HG03135 (cell line): ENCODE data around the gene DLX3.

ENCODE experiments used
- ATAC-seq: cut with Tn5 transposase; IDR thresholded peaks from one replicate; pipeline ENCODE4 v1.9.1; 2021; ENCODE audit warnings: mild to moderate bottlenecking, moderate library complexity; ENCODE audit not compliant: unreplicated experiment

The DLX3 gene

GRCh38 chr17:49959183-49959935 is 35.7 kb downstream of the DLX3 start:
- no peak for ATAC-seq

- ATAC-seq, result no peak
Observed at GRCh38 chr17:49958723-49959122, 36.3 kb downstream of the DLX3 start.

- no peak for ATAC-seq
Observed at GRCh38 chr17:49957350-49957749, 37.7 kb downstream of the DLX3 start.

GRCh38 chr17:49956780-49957179 is 38.2 kb downstream of the DLX3 start:
- no peak for ATAC-seq

GRCh38 chr17:49955157-49955556 is 39.9 kb downstream of the DLX3 start:
- no peak for ATAC-seq

GRCh38 chr17:49952912-49953497 is 42.0 kb downstream of the DLX3 start:
- ATAC-seq, result no peak

GRCh38 chr17:49952209-49952911 is 42.7 kb downstream of the DLX3 start:
- ATAC-seq, result no peak

GRCh38 chr17:49951362-49952082 is 43.5 kb downstream of the DLX3 start:
- no peak for ATAC-seq

GRCh38 chr17:49949634-49950033 is 45.4 kb downstream of the DLX3 start:
- no peak for ATAC-seq

GRCh38 chr17:49946964-49947584 is 48.0 kb downstream of the DLX3 start:
- ATAC-seq, result no peak

- no peak for ATAC-seq
Observed at GRCh38 chr17:49946208-49946607, 48.8 kb downstream of the DLX3 start.

GRCh38 chr17:49944273-49944870 is 50.7 kb downstream of the DLX3 start:
- no peak for ATAC-seq

- no peak for ATAC-seq
Observed at GRCh38 chr17:49942947-49943346, 52.1 kb downstream of the DLX3 start.

- ATAC-seq, result no peak
Observed at GRCh38 chr17:49941427-49941826, 53.6 kb downstream of the DLX3 start.
